ENCODE data around the gene CCNB2. TPM values are rescaled to one million over a fixed set of nuclear protein-coding genes. Genes with fewer than 3 reads are reported as not detected.

CCNB2 gene
- polyA plus RNA-seq, 1 of the 3 experiments (the other 2 are of a cell fraction) = 46.6 TPM

GRCh38 chr15:59060348-59060747 is 44.6 kb upstream of the CCNB2 start (continued):
- TF ChIP-seq NRF1 (IDR thresholded peaks at IDR 0.05; ENCODE audit: low read depth, low read length) (no peak), YY1 (IDR thresholded peaks at IDR 0.05; ENCODE audit: low read depth) (no peak), FOXM1 (IDR thresholded peaks at IDR 0.05; ENCODE audit: low read depth) (no peak), RCOR1 (IDR thresholded peaks at IDR 0.05; ENCODE audit: low read length) (no peak)

- no peak overlapping the region for H3K4me3 ChIP-seq (ENCODE audit: low read depth in 2 of 2, low read length in 1 of 2)
- TF ChIP-seq RXRA (IDR thresholded peaks at IDR 0.05; ENCODE audit: borderline replicate concordance, low read depth) (no peak), FOXJ3 (CRISPR knock-in tag; IDR thresholded peaks at IDR 0.05) (no peak), FOSL2 (IDR thresholded peaks at IDR 0.05; ENCODE audit: borderline replicate concordance, low read depth) (no peak), GATA2 (CRISPR knock-in tag; IDR thresholded peaks at IDR 0.05) (no peak), USF2 (IDR thresholded peaks at IDR 0.05; ENCODE audit: borderline replicate concordance, low read depth, low read length) (no peak), SMC3 (IDR thresholded peaks at IDR 0.05; ENCODE audit: low read depth, low read length) (no peak), NFIC (IDR thresholded peaks at IDR 0.05; ENCODE audit: borderline replicate concordance) (no peak), EZH2phosphoT487 (IDR thresholded peaks at IDR 0.05; ENCODE audit: borderline replicate concordance, low read depth) (no peak), FOXM1 (IDR thresholded peaks at IDR 0.05; ENCODE audit: low read depth) (no peak), RFX5 (IDR thresholded peaks at IDR 0.05; ENCODE audit: low read length) (no peak), JUND (IDR thresholded peaks at IDR 0.05) (no peak), GABPA (IDR thresholded peaks at IDR 0.05; ENCODE audit: low read depth) (no peak), TCF12 (IDR thresholded peaks at IDR 0.05) (no peak), ELF1 (IDR thresholded peaks at IDR 0.05) (no peak), YY1 (IDR thresholded peaks at IDR 0.05; ENCODE audit: low read depth) (no peak), EP300 (IDR thresholded peaks at IDR 0.05; ENCODE audit: borderline replicate concordance in 1 of 2, low read depth in 1 of 2, low read length in 1 of 2) (no peak), RCOR1 (IDR thresholded peaks at IDR 0.05; ENCODE audit: low read length) (no peak), MAX (IDR thresholded peaks at IDR 0.05; ENCODE audit: low read depth) (no peak)
- TF ChIP-seq, protein P1, sequence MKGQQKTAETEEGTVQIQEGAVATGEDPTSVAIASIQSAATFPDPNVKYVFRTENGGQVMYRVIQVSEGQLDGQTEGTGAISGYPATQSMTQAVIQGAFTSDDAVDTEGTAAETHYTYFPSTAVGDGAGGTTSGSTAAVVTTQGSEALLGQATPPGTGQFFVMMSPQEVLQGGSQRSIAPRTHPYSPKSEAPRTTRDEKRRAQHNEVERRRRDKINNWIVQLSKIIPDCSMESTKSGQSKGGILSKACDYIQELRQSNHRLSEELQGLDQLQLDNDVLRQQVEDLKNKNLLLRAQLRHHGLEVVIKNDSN (IDR thresholded peaks at IDR 0.05; ENCODE audit: borderline replicate concordance, low read depth) = no peak
- TF ChIP-seq, protein P2, sequence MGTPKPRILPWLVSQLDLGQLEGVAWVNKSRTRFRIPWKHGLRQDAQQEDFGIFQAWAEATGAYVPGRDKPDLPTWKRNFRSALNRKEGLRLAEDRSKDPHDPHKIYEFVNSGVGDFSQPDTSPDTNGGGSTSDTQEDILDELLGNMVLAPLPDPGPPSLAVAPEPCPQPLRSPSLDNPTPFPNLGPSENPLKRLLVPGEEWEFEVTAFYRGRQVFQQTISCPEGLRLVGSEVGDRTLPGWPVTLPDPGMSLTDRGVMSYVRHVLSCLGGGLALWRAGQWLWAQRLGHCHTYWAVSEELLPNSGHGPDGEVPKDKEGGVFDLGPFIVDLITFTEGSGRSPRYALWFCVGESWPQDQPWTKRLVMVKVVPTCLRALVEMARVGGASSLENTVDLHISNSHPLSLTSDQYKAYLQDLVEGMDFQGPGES (IDR thresholded peaks at IDR 0.05; ENCODE audit: low read depth, low read length) = no peak
- H3K4me2 ChIP-seq = no peak overlapping the region
- no peak overlapping the region for H3K9ac ChIP-seq
- ChIA-PET CTCF (interaction anchor here (0.9 kb wide), 1 partner anchor 9 kb away, joined by 3 read pairs; no protein-coding TSS in a partner anchor), POLR2A (interaction anchor here (0.5 to 0.6 kb wide), 2 partner anchors 31 to 138 kb away, joined by 3 to 4 read pairs; no protein-coding TSS in a partner anchor)
- no peaks in the 10 kb centered on the region for H3K27me3 ChIP-seq (ENCODE audit: insufficient read depth)
- no peak overlapping the region for H3K27ac ChIP-seq (ENCODE audit: low read depth in 2 of 2, low read length in 1 of 2)
- no peaks in the 10 kb centered on the region for H3K79me2 ChIP-seq (ENCODE audit: insufficient read depth)
- no peaks in the 10 kb centered on the region for H3K4me1 ChIP-seq (ENCODE audit: control insufficient read depth in 1 of 2, insufficient read depth in 2 of 2, low read depth in 1 of 2, low read length in 1 of 2)
- H3K9me3 ChIP-seq = no peaks in the 10 kb centered on the region
- H3K36me3 ChIP-seq (replicated peaks in 1 of 2; ENCODE audit: control insufficient read depth in 1 of 2, insufficient read depth in 2 of 2, low read length in 1 of 2) = peaks cover 66 to 90% of the 10 kb centered on the region in 2 experiments
- no peak overlapping the region for H2AFZ ChIP-seq (ENCODE audit: low read depth)
- no peak for DNase-seq
- 94% methylated on average over 4 of the region's 4 CpGs for WGBS (ENCODE audit: low lambda C conversion rate)
- no peaks in the 10 kb centered on the region for H4K20me1 ChIP-seq (ENCODE audit: insufficient read depth)
- H3K9me2 ChIP-seq = no peaks in the 10 kb centered on the region
- H3F3A ChIP-seq (replicated peaks; ENCODE audit: insufficient read depth) = peaks cover under 1% of the 10 kb centered on the region
Observed at GRCh38 chr15:59063042-59063441, 41.9 kb upstream of the CCNB2 start.
